GM18867 (cell line): ENCODE measurements around the gene ZNF280D.

Experiments used
- ATAC-seq: cut with Tn5 transposase; IDR thresholded peaks from one replicate; pipeline ENCODE4 v1.9.1; 2021; ENCODE audit warnings: mild to moderate bottlenecking, moderate library complexity; ENCODE audit not compliant: unreplicated experiment

ZNF280D gene

GRCh38 chr15:56754772-56755370 lies 21.6 kb upstream of the ZNF280D start:
- no peak for ATAC-seq

DNA sequence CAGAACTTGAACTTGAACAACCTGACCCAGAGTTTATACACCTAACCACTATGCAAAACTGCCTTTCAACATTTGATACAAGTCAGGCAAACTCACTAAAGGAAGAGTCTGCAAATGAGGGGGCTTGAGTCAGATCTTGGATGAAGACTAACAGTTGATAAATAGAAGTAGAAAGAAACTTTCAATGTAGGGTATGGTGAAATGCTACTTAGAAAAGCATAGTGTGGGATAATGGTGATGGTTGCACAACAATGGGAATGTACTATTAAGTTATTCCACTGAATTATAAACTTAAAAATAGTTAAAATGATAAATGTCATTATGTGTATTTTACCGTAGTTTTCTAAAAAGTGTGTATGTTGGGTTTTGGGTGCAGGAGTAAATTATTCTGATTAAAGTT lies 19.7 kb upstream of the ZNF280D start:
- no peak for ATAC-seq

GRCh38 chr15:56749982-56750381 lies 16.7 kb upstream of the ZNF280D start:
- ATAC-seq: no peak

DNA sequence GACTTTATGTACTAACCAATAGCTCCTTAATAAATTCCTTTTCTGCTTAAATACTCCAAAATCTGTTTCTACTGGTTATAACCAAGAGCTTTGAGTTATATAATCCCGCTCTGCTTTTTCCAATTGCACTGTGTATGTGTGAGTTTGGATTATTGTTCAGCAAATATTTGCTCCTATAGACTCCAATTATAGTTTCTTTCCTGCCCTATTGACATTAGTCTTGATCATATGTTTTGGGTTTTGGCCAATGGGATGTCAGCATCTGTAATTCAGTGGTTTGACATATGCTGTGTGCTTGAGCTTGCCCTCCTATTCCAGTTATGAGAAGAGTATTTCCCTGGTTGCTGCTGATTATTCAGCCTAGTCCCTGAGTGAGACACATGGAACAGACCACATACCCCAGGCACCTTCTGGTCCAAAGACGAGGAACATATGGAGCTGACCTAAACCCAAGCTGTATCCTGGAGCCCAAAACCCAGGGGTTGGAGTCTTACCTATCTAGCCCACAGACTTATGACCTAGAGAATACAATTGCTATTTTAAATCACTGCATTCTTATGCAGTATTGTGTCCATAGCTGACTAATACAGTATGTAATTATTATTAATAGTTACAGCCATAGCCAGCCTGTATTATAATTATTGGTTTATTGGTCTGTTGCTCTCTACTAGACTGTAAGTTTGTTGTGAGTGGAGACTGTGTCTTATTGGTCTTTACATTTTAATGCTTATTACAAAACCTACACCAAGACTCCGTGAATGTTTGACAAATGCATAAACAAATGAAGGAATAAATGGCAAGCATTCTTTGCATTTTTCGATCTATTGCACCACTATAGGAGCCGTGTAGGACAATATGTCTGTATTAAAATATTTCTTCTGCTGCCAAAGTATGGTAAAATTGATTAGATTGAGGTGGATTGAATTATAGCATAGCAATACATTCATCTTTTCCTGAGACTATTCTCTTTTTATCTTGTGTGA lies 11.7 kb upstream of the ZNF280D start:
- no peak for ATAC-seq

DNA sequence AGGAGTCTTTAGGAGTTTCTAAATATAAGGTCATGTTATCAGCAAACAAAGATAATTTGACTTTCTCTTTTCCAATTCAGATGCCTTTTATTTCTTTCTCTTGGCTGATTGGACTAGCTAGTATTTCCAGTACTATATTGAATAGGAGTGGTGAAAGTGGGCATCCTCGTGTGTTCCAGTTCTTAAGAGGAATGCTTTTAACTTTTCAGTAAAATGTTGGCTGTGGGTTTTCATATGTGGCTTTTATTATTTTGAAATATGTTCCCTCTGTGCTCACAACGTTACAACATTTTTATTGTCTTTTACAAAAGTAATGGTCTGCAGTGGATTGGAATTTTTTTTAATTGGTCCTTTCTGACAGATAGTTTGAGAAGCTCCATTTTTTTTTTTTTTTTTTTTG lies 8.2 kb upstream of the ZNF280D start:
- no peak for ATAC-seq

DNA sequence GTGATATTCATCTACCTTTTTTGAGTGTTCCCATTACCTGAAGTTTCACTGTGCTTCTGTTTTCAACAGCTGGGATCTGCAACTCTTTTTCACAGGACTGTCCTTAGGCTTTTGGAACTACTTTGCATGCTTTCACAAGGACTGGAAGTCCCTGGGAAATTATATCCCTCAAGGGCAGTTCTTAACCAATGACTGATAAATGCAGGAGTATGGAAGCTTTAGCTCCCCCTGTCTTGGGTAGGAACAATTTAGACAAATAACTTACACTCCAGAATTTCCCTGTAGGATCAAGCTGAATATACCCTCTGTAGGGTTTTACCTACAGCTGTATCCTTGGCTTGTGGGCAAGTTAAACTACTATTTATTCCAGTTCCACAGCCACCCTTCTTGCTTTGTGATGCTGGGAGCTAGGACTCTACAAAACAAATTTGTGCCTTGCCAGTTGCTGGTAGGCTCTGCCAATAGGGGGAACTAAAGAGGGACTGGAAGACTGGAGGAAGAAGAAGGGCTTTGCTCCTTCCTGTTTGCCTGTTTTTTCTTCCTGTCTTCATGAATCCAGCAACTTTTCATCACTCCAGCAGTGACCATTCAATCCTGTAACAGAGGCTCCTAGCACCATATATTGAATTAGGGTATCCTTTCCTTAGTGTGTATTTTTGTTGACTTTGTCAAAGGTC lies 6.8 kb upstream of the ZNF280D start:
- ATAC-seq: no peak

DNA sequence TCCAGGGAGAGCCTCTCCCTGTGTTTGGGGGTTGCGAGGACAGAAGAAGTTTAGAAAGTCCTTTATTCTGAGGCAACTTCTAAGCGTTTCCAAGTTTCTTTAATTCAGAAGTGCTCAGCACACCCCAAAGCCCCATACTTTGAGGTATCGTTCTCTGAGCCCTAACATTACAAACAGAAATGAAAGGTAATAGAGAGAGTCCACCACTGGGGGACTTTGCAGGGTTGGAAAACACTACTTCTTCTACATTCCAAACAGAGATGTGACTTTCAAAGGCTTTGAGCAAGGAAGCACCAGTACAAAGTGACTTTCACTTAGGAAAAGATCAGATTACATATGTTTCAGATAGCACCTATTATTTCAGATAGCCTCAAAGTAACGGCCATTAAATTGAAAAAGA lies 6.2 kb upstream of the ZNF280D start:
- no peak for ATAC-seq

DNA sequence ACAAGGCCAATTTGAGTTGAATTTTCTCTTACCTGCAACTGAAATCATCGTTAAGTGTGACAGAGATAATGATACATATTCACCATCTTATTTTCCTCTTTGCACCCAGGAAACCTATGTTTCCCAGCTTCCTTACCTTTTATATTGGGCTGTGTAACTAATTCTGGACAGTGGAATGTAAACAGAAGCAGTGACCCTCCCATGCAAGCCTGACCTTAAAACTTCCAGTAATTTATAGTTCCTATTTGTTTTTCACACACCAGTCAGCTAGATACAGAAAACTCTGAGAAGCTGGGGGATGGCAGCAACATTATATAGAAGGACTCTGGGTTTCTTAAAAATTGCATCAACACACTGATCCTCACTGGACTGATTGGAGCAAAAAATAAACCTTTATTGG lies 4.5 kb upstream of the ZNF280D start:
- no peak for ATAC-seq

- no peak for ATAC-seq
Measured at GRCh38 chr15:56736881-56737707, 3.8 kb upstream of the ZNF280D start.

DNA sequence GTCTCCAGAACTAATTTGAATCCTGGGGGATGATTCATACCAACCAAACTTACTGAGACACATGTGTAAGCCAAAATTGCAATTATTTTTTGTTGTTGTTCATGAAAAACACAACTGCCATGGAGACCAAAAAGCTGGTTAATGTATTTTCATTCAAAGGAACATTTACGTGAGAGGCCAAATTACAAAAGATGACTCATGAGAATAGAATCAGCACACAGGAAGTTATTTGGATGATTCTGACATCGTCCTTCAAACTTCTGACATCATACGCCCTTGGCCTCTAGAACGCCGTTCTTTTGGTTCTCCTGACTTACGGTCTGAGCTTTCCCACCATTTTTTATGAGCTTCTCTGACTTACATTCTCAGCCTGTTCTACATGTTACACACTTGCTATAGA lies 3.0 kb upstream of the ZNF280D start:
- ATAC-seq: no peak

DNA sequence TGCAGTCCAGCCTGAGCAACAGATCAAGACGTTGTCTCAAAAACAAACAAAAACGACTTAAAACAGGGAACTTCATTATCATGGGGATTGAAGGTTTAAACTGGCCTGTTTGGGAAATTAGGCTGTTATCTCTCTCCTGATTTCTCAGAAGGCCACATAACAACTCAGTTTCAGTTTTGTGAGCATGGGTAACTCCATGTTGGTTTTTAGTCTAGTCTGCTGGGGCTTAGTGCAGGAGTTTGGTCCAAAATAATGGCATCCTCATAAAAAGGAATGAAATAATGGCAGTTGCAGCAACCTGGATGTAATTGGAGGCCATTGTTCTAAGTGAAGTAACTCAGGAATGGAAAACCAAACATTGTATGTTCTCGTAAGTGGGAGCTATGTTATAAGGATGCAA lies 2.3 kb upstream of the ZNF280D start:
- ATAC-seq: no peak

- no peak for ATAC-seq
Measured at GRCh38 chr15:56734013-56734635, 815 bp upstream of the ZNF280D start.

GRCh38 chr15:56732886-56733135 lies 498 bp downstream of the ZNF280D start:
- ATAC-seq: no peak

DNA sequence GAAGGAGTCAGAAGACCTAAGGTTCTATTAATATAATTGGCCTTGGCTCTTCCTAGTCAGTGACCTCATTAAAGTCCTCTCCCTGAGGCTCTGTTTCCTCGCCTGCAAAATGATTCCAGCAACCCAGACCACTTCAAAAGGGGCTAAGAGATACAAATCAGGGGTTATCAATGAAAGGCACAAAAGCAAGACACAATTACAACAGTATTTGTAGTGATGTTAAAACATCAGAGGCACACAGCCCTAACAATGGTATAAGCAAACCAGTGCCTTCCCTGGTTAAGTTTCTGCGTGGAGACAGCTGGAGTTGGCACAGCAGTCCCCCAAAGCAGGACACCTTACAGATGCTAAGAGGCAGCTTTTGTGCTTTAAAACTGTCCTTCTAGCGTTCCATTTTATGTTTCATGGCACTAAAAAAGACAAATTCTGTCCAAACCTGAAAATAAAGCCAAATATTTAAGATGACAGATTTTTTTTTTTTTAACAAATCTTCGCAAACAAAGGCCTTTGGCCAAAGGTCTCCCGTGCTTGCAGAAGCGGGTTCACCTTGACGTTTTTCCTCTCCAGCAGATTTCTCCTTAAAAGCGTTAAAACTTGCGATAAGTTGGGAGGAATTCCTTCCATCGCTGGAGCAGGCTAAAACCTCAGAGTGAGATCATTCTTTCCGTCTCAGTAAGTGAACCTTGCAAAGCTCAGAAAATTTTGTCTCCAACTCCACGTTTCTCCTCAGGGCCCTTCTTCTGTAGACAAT lies 999 bp downstream of the ZNF280D start:
- peak; percentile 5 for ATAC-seq

GRCh38 chr15:56731548-56731947 lies 1.8 kb downstream of the ZNF280D start:
- ATAC-seq: no peak

- no peak for ATAC-seq
Measured at GRCh38 chr15:56729561-56729960, 3.7 kb downstream of the ZNF280D start.

GRCh38 chr15:56725386-56725785 lies 7.9 kb downstream of the ZNF280D start:
- no peak for ATAC-seq

DNA sequence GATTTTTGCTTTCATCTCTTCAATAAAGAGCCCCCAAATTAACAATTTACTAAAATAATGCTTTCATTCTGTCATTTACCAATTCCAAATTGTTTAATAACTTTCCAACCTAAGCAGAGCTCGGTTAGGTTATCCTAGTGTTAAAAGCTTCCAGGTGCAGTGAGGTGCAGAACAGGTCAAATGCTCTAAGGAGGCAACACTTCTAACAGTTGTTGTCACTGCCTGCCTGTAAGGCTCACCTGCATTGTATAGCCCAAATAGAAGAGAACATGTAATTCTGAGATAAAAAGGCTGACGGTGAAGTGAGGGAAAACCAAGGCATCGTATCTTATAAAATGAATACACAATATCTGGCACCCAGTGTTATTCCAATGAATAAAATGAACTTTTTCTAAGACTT lies 9.1 kb downstream of the ZNF280D start:
- no peak for ATAC-seq

- ATAC-seq: no peak
Measured at GRCh38 chr15:56723787-56724186, 9.5 kb downstream of the ZNF280D start.
